Fibroblast of skin of back (primary cell): Measurements from ENCODE around the gene INPP5A.
"Not testable (repeated sequence)": the region's sequence is repeated elsewhere in the genome, so short reads cannot be mapped to it uniquely, and the experiment has no call there.

Experiments
- DNase-seq: peaks from one replicate; pipeline ENCODE4 v3.0.0-alpha.2; 2013

INPP5A gene

DNA sequence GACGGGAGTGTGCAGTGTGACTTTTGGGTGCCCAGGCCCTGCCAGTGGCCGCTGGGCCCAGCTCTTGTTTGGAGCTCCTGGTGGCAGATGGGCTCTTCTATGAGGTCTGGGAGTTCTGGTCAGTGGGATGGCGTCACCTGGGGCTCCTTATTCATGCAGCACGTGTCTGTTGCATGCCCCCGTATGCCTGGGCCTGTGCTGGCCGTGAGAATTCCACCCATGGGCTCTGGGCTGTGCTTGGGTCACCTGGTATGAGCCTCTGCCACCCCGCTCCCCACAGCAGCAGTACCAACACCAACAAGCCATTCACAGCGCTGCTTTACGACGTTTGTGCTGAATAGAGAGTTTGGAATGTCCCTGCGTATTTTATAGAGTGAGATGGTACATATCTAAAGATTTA is 27.1 kb downstream of the INPP5A start:
- DNase-seq: no peak

DNA sequence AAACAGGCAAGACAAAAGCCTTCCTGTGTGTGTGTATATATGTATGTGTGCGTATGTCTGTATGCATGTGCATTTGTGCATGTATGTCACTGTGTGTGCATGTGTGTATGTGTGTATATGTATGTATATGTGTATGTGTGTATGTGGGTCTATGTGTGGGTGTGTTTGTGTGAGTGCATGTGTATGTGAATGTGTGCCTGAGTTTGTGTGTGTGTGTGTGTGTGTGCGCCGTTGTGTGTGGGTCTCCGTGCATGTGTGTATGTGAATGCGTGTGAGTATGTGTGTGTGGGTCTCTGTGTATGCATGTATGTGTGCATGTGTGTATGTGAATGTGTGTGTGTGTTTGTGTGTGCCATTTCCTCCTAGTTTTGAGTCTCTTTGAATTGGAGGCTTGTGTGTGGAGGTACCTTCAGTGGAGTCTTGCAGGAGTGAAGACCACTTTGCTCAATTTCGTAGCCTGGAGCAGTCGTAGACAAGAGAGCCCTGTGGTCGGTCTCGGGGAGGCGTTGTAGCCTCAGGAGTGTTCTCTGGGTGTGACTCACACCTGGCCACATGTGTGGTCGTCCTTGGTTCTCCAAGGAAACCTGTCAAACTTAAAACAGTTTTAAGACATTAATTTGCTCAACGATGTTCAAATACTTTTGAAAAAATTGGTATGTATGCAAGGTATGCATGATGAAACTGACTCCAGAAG is 28.1 kb downstream of the INPP5A start:
- no peak for DNase-seq

DNA sequence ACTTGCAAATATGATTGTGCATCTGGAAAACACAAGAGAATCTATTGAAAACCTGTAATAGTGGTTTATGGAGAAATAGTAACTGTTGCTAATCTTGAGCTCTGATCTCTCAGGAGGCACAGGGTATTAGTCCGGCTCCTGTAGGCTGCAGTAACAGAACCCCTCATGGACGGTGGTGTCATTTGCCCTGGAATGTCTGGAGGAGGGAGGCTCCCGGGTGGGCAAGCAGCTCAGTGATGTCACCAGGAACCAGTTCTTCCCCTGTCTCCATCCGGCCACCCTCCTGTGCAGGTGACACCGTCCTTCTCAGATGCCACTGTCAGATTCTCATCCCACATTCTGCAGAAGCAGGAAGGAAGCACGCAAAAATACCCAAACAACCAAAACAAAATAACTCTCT is 29.3 kb downstream of the INPP5A start:
- no peak for DNase-seq

DNA sequence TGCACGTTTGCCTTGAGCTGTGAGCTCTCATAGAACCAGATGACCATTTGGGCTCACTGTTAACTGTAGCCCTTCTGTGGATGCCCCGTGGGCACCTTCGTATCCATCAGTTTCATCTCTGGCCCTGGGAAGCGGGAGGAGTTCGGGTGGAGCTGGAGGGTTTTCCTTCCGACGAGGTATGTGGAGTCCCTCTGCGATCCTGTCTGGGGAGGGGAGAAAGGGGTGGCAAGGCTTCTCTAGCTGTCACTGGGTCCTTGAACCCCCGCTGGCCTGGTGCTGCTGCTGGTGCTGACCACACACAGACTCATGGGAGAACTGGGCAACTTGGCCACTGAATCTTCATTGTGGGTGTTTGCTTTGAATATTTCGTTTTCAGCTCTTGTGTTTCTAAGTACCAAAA is 32.7 kb downstream of the INPP5A start:
- DNase-seq: no peak

DNA sequence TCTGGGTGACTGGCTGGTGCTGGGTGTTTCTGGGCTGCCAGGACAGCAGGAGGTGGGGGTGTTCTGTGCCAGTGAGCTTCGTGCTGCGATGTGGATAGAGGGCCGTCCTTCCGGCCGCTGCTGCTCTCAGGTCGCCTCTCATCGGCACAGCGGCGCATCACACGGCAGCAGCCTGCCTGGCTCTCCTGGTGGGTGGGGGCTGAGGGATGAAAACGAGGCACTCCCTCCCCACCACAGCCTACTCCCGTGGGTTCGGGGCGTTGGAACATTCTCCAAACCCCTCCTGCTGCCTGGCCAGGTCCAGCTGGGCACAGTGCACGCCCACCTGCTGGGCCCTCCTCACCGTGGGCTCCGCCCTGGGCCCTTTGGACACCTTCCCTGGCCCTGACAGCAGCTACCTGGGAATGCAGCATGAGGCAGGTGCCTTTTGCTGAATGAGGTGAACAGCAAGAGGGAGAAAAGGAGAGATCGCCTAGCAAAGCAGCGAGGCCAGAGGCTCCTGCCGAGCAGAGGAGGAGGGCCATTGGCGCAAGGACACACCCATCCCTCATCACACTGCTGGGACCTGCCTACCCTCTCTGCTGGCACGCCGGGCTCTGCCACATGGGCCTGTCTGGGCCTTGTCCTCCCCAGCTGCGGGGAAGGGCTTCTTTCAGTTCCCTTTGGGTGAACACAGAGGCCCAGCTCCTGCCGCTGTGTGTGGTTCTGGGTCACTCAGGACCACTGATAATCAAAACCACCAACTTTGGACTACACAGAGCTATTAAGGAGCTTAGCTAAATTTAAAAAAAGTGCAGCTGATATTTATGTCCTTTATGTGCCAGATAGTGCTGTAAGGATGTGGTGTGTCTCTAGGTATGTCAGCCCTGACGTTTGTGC is 33.4 kb downstream of the INPP5A start:
- DNase-seq: no peak

DNA sequence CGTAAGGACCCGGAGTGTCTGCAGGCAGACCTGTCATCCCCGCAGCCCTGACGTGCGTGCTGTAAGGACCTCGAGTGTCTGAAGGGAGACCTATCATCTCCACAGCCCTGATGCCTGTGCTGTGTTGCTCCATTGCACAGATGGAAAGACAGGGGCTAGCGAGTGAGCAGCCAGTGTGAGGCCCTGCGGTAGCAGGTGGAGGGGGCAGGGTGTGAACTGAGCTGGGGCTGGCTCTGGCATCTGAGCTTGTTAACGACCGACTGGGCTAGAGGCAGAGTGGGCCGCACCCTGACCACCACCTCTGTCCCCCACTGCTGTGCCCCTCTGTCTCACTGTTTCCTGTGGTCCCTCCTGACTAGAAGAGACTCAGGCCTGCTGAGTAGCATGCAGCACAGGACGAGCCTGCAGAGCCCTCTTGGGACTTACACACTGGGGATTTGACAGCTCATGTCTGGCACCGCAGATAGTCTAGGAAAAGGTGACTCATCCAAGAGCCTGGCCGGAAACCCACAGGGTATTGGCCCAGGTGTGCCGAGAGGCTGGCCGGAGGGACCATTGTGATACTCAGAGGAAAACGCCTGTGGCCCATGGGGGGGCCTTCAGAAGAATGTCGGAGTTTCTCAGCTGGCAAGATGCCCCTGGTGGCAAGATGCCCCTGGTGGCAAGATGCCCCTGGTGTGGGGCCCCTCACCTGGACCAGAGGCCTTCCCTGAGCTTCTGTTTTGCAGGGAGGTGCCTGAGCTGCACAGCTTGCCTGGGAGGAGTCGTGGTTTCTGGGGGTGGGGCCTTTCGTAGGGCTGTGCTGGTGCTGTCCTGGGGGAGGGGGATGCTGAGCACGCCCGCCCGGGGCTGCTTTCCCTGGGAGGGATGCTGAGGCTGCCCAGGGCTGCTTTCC is 34.3 kb downstream of the INPP5A start:
- DNase-seq: peak; percentile 92

DNA sequence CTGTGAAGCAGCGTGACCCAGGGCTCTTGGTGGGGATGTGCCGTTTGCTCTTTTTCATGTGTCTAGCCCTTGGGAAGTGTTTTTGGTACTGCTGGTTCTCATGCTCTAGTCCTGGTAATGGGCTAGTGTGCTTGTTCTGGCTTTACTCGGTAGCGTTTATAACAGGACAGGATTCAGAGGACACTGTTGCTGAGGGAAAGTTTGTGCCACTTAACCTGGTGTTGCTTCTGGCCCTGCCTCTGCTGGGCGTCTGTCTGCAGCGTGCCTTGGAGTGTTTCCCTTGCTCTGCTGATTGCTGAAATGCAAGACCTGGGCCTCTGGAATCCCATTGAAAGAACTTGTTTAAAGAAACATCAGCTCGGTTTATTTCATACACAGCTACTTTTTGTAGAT is 35.0 kb downstream of the INPP5A start:
- peak; percentile 31 for DNase-seq

DNA sequence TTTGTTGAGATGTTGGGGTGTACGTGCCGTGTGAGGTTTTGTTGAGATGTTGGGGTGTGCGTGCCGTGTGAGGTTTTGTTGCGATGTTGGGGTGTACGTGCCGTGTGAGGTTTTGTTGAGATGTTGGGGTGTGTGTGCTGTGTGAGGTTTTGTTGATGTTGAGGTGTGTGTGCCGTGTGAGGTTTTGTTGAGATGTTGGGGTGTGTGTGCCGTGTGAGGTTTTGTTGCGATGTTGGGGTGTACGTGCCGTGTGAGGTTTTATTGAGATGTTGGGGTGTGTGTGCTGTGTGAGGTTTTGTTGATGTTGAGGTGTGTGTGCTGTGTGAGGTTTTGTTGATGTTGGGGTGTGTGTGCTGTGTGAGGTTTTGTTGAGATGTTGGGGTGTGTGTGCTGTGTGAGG is 35.4 kb downstream of the INPP5A start:
- not testable (repeated sequence) for DNase-seq

DNA sequence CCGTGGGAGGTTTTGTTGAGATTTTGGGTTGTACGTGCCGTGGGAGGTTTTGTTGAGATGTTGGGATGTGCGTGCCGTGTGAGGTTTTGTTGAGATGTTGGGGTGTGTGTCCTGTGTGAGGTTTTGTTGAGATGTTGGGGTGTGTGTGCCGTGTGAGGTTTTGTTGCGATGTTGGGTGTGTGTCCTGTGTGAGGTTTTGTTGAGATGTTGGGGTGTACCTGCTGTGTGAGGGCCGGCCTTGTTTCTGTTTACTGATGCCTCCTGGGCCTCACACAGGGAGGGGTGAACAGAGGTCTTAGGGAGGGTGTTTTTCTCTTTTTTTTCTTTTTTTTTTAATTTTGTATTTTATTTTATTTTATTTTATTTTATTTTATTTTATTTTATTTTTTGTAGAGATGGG is 36.7 kb downstream of the INPP5A start:
- no peak for DNase-seq

DNA sequence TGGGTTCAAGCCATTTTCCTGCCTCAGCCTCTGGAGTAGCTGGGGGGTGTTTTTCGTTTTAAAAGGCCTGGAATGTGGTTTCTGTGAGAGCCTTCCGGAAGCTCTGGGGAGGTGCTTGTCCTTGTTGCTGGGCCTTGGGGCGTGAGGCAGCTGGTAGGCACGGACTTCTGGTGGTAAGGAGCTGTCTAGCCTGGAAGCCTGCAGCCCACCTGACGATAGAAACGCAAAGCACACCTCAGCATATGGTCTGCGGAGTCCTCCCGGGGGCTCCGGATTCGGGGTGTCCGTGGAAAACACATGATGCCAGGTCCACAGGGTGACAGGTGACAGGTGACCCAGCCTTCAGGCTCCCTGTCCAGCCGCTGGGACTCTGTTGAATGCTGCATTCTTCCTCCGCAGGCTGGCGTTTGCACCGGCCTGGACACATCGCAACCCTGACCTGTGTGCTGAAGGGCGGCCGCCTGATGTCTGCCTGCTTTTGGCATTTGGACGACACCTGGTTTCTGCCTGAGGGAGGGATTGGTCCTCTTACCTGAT is 37.3 kb downstream of the INPP5A start:
- peak; percentile 77 for DNase-seq

DNA sequence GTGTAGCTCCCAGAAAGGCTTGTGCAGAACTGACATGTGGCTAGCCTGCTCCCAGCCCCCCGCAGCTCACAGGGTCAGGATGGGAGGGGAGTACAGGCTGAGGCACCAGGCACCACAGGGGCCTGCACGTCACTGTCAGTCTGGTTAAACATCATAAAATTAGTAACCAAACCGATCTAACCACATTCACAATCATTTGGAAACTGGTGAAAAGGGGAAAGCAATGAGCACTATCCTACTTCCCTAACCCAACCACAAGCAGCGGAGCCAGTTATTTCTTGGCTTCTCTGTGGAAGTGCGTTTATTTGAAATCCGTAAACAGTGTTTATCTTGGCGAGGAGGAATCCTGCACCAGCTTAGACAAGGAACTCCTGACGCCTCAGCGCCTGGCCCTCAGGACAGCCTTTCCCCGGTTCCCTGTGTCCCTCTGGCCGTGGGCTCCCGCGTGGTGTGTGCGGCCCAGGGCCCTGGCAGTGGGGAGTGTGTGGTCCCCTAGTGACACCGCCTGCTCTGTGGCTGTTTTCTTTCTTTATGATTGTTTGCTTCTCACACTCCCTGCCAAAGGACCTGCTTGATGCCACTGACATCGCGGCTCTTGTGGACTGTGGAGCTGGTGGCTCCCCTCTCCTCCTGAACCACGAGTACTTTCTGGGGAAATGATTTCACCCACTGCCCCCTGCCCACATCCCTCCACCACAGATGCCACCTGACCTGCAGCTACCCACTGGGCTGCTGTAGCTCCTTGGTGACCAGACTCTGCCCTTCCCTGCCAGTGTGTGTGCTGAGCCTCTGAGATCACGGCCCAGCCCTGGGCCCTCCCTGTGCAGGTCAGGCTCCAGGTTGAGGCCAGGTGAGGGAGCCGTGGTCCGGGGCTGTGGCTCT is 38.0 kb downstream of the INPP5A start:
- peak; percentile 77 for DNase-seq

DNA sequence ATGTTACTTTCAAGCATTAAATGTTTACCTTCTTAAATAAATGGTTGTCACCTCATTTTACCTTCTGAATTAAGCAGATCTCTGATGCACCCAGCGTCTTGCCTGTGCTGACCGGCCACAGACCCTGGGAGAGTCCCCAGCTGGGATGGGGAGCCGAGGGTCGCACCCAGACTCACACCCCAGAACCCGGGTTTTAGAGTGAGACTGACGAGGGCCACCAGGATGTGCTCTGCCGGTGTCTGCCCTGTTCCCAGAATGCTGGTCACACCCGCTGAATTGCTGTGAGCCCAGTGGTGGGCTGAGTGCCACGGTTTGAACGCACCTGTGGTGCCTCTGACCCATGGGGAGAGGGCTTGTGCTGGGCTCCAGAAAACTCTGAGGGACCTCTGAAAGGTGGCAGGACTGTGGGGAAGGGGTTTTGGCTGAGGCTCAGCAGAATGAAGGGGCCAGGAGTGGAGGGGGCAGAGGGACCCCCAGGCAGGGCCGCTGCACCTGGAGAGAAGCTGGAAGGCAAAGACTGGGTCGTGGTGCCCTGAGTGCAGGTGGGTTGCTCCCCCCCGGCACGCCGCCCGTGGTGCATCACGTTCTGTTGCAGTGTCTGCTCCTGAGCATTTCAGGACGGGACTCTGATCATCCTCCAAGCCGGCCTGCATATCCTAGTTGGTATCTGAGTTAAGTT is 39.2 kb downstream of the INPP5A start:
- DNase-seq: no peak

DNA sequence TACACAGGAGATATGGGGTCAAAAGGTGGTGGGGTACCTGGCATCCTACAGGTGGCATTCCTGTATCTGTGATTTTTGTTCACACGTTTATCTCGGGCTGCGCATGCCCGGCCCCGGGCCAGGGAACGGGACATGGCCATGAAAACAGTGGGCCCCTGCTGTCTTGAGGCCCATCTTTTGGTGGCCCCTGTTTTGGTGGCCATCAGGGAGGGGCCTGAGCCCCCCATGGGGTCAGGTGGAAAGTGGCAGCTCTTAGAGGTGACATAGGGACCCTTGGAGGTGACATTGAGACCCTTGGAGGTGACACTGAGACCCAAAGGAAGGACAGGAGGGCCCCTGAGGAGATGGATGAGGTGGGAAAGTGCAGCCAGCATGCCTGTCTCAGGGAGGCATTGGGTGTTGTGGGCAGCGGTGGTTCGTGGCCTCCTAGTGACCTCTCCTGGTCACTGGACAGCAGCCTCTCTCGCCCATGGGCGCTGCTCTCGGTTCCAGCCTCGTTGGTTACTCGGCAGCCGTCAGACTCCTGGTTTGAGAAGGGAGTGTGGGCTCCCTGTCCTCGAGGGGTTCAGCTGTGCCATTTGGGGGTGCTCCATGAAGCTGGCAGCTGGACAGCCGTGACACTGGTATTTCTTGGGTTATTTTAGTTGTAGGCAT is 39.9 kb downstream of the INPP5A start:
- no peak for DNase-seq

DNA sequence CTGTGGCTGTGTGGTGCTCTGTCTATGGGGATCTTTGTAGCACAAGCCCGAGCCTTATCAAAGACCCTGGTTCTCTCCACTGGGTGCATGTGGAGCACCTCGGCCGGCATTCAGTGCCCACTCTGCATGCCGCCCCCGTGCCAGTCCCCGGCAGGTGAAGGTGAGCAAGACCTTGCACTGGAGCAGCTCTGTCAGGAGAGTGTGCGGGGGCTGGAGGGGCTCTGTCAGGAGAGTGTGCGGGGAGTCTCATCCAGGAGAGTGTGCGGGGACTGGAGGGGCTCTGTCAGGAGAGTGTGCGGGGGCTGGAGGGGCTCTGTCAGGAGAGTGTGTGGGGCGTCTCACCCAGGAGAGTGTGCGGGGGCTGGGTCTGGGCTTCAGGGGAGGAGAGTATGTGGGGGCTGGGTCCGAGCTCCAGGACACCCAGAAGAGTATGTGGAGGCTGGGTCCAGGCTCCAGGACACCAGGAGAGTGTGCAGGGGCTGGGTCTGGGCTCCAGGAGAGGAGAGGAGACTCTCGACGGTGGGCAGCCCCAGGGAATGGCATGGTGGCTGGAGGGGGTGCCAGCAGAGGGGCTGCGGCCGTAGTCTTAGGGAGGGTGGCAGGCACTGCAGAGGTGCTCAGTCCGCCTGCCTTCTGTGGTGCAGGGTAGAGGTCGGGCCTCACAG is 40.8 kb downstream of the INPP5A start:
- DNase-seq: no peak

DNA sequence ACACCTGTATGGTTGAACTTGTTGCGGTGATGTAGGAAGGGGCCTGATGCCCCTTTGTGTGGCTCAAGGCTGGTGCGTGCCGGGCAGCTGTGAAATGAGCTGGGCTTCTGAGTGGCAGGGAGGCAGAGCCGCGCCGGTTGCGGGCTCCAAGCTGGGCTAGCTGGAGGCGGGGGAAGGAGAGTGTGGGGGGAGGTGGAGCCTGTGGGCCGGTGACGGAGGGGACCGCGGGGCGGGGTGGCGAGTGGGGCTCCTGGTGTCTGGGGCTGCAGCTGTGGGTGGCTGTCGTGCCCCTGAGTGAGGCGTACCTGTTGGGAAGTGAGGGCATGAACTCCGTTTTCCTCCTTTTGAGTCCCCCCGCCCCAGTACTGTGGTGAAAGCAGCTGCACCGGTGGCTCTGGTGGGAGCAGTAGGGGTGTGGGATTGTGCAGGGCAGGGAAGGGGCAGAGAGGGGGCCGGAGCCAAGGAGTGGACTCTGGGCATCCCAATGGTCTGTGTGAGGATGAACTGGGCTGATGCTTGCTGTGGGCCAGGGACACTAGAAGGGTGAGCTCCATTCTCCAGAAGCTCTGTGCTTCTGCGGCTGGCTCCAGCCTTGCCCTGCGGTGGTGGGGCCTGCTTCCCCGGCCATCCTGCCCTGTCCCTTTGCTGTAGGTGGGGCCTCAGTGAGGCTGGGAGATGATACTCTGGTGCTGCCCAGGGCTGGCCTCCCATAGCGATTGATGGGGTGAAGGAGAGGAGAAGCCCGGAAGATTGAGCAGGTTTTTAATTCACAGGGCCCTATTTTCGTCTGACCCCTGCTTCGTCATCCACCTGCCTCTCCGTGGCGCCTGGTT is 41.7 kb downstream of the INPP5A start:
- DNase-seq: no peak

DNA sequence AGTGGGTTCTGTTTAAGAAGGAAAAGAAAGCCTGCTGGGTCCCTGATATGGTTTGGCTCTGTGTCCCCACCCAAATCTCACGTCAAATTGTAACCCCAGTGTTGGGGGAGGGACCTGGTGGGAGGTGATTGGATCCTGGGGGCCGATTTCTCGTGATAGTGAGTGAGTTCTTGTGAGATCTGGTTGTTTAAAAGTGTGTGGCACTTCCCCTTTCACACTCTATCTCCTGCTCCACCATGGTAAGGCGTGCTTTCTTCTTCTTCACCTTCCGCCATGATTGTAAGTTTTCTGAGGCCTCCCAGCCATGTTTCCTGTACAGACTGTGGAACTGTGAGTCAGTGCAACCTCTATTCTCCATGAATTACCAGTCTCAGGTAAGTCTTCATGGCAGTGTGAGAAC is 42.6 kb downstream of the INPP5A start:
- no peak for DNase-seq

DNA sequence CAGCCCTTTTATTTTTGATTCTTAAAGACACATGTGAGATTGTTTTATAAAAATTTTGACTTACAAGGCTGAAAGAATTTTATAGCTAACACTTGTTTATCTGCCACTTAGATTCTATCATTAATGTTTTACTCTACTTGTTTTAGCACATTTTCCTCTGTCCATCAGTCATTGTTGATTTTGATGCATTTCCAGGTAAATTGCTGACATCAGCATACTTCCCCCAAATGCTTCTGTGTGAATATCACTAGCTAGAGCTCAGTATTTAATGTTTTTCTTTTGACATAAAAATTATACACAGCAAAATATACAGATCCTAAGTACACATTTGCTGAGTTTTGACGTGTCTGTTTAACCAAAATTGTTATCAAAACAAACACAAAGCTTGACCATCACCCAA is 43.0 kb downstream of the INPP5A start:
- DNase-seq: no peak

DNA sequence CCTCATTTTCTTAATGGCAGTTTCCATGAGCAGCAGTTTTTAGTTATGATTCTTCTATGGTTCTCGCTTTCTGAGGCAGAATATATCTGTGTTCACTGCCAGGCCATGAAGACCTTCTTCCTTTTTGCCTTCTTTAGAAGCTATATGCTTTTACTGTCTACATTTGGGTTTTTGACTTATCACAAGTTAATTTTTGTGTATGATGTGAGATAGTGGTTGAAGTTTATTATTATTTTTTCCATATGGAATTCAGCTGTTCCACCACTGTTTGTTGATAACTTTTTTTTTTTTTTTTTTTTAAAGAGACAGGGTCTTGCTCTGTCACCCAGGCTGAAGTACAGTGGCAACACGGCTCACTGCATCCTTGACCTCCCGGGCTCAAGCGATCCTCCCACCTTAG is 44.5 kb downstream of the INPP5A start:
- DNase-seq: no peak

DNA sequence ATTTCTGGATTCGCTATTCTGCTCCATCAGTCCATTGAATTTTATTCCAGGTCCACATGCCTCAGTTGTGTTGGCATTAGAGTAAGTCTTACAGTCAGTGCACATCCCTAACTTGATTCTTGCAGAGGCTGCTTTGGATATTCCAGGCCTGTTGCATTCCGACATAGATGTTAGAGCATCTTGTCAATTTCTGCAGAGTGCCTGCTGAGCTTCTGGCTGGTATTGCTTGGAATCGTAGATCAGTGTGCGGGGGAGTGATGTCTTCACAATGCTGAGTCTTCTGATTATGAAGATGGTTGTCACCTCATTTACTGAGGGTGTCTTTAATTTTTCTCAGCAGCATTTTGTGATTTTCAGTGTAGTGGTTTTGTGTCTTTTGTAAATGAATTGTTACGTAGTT is 45.2 kb downstream of the INPP5A start:
- no peak for DNase-seq
